GM23338 (cell line): ENCODE data around the gene PTPRB. TPM values are rescaled to one million over a fixed set of nuclear protein-coding genes. Genes with fewer than 3 reads are reported as not detected.

ENCODE experiments used
- ATAC-seq: fragments of 200-7000 bp; cut with Tn5 transposase; 3 replicates; pipeline ENCODE4 v1.9.1; 2020
- DNase-seq: peaks from one replicate; pipeline ENCODE4 v3.0.0-alpha.2; 2015; ENCODE audit warnings: low spot score
- H2AFZ ChIP-seq: fragments of 200-600 bp; sonication (generic); 2 replicates; pipeline ENCODE4 v1.8.0; 2016; ENCODE audit warnings: antibody characterized with exemption, mild to moderate bottlenecking, moderate library complexity
- H3F3A ChIP-seq: fragments of 200-600 bp; sonication (generic); replicated peaks from 2 replicates; pipeline ENCODE4 v1.8.0; 2017; ENCODE audit warnings: antibody characterized with exemption, mixed run types, low read depth
- H3K27ac ChIP-seq: fragments of 200-600 bp; sonication (generic); 2 replicates; pipeline ENCODE4 v1.6.1; 2016; ENCODE audit warnings: low read depth
- H3K27me3 ChIP-seq: fragments of 200-600 bp; sonication (generic); 2 replicates; pipeline ENCODE4 v1.8.0; 2016; ENCODE audit warnings: mild to moderate bottlenecking, mixed run types, moderate library complexity; ENCODE audit not compliant: insufficient read depth
- H3K36me3 ChIP-seq: fragments of 200-600 bp; sonication (generic); 2 replicates; pipeline ENCODE4 v1.8.0; 2016; ENCODE audit warnings: mild to moderate bottlenecking; ENCODE audit not compliant: insufficient read depth
- H3K4me1 ChIP-seq: fragments of 200-600 bp; sonication (generic); 2 replicates; pipeline ENCODE4 v1.8.0; 2016; ENCODE audit warnings: mild to moderate bottlenecking, moderate library complexity; ENCODE audit not compliant: insufficient read depth
- H3K4me2 ChIP-seq: fragments of 200-600 bp; sonication (generic); 2 replicates; pipeline ENCODE4 v1.7.1; 2017; ENCODE audit warnings: mixed run types
- H3K4me3 ChIP-seq: fragments of 200-600 bp; sonication (generic); 2 replicates; pipeline ENCODE4 v1.6.1; 2016; ENCODE audit warnings: mixed run types
- H3K79me2 ChIP-seq: fragments of 200-600 bp; sonication (generic); replicated peaks from 2 replicates; pipeline ENCODE4 v1.8.0; 2017; ENCODE audit warnings: mild to moderate bottlenecking; ENCODE audit not compliant: insufficient read depth
- H3K9me2 ChIP-seq: fragments of 200-600 bp; sonication (generic); 2 replicates; pipeline ENCODE4 v1.8.0; 2017; ENCODE audit not compliant: insufficient read depth
- H4K20me1 ChIP-seq: fragments of 200-600 bp; sonication (generic); replicated peaks from 2 replicates; pipeline ENCODE4 v1.8.0; 2017; ENCODE audit warnings: mild to moderate bottlenecking; ENCODE audit not compliant: insufficient read depth
- H3K27ac Mint-ChIP-seq: 2 replicates; pipeline ENCODE4 v1.8.0; 2020; ENCODE audit warnings: inconsistent platforms, mild to moderate bottlenecking, moderate library complexity, mixed read lengths
- H3K27me3 Mint-ChIP-seq: 3 replicates; pipeline ENCODE4 v1.8.0; 2022; ENCODE audit warnings: low read depth, mild to moderate bottlenecking, moderate library complexity, mixed read lengths, inconsistent platforms; ENCODE audit not compliant: insufficient read depth, poor library complexity
- H3K36me3 Mint-ChIP-seq: 3 replicates; pipeline ENCODE4 v1.8.0; 2021; ENCODE audit warnings: low read depth, mild to moderate bottlenecking, inconsistent platforms, moderate library complexity, mixed read lengths
- H3K4me1 Mint-ChIP-seq: 3 replicates; pipeline ENCODE4 v1.8.0; 2020; ENCODE audit warnings: mild to moderate bottlenecking, inconsistent platforms, mixed read lengths
- H3K4me3 Mint-ChIP-seq: 3 replicates; pipeline ENCODE4 v1.8.0; 2021; ENCODE audit warnings: moderate library complexity, mild to moderate bottlenecking, inconsistent platforms, mixed read lengths
- H3K9me3 Mint-ChIP-seq: 3 replicates; pipeline ENCODE4 v1.8.0; 2020; ENCODE audit warnings: moderate library complexity, mild to moderate bottlenecking, inconsistent platforms, mixed read lengths
- CREB1 ChIP-seq: fragments of 250-450 bp; sonication (Bioruptor Pico); IDR thresholded peaks from 2 replicates; pipeline ENCODE4 v1.5.0; 2020; ENCODE audit warnings: low read depth, mild to moderate bottlenecking, moderate library complexity
- EZH2 ChIP-seq: fragments of 200-600 bp; sonication (generic); IDR thresholded peaks from one replicate; pipeline ENCODE4 v1.8.0; 2017; ENCODE audit warnings: antibody characterized with exemption, mild to moderate bottlenecking, low read depth; ENCODE audit not compliant: unreplicated experiment
- EZH2phosphoT487 ChIP-seq: fragments of 200-600 bp; sonication (generic); IDR thresholded peaks from one replicate; pipeline ENCODE4 v1.8.1; 2018; ENCODE audit warnings: antibody characterized with exemption; ENCODE audit not compliant: unreplicated experiment
- JUNB ChIP-seq: IDR thresholded peaks from one replicate; pipeline ENCODE4 v1.6.1; 2016; ENCODE audit warnings: antibody characterized with exemption; ENCODE audit not compliant: unreplicated experiment
- NANOG ChIP-seq: IDR thresholded peaks from 2 replicates; pipeline ENCODE4 v1.6.1; 2016; ENCODE audit warnings: antibody characterized with exemption, borderline replicate concordance
- POLR2AphosphoS5 ChIP-seq: IDR thresholded peaks from 2 replicates; pipeline ENCODE4 v1.6.1; 2016; ENCODE audit warnings: antibody characterized with exemption, low read depth
- STAT1 ChIP-seq: IDR thresholded peaks from one replicate; pipeline ENCODE4 v1.6.1; 2016; ENCODE audit warnings: antibody characterized with exemption; ENCODE audit not compliant: unreplicated experiment
- ZNF114 ChIP-seq: fragments of 250-450 bp; sonication (Bioruptor Pico); IDR thresholded peaks from 2 replicates; pipeline ENCODE4 v1.5.0; 2020; ENCODE audit warnings: mild to moderate bottlenecking, moderate library complexity
- ZNF331 ChIP-seq: fragments of 250-450 bp; sonication (Bioruptor Pico); IDR thresholded peaks from 2 replicates; pipeline ENCODE4 v1.5.0; 2020; ENCODE audit warnings: low read depth, mild to moderate bottlenecking, moderate library complexity
- polyA plus RNA-seq: library from polyadenylated mRNA; unstranded; fragments of >200 nt; fragmentation: Nextera tagmentation; extraction: Ambion mirVana; gene quantifications from 2 replicates; pipeline ENCODE4 v1.2.1, GENCODE V29; 2016
- total RNA-seq: library from RNA; depleted of rRNA; stranded (reverse); fragments of >200 nt; shearing (Covaris generic); gene quantifications from 2 replicates; pipeline ENCODE4 v1.2.3, GENCODE V29; 2014
- TF ChIP-seq, protein P1 (sequence below): IDR thresholded peaks from one replicate; pipeline ENCODE4 v1.6.1; 2018; ENCODE audit warnings: antibody characterized with exemption; ENCODE audit not compliant: unreplicated experiment
- TF ChIP-seq, protein P2 (sequence below): IDR thresholded peaks from 2 replicates; pipeline ENCODE4 v1.6.1; 2016; ENCODE audit warnings: antibody characterized with exemption
- TF ChIP-seq, protein P3 (sequence below), 2 experiments: fragments of 200-600 bp in 1 of 2; sonication (generic) in 1 of 2; conservative IDR thresholded peaks; 2 replicates each; pipeline versions ENCODE4 v1.5.1 to v1.6.1; 2016 to 2017; ENCODE audit warnings: antibody characterized with exemption in 2 of 2, low read depth in 2 of 2, mild to moderate bottlenecking in 2 of 2, moderate library complexity in 1 of 2
- TF ChIP-seq, protein P4 (sequence below): fragments of 250-450 bp; sonication (Bioruptor Pico); IDR thresholded peaks from 2 replicates; pipeline ENCODE4 v1.5.0; 2020; ENCODE audit warnings: mild to moderate bottlenecking, moderate library complexity

PTPRB gene
- total and polyA plus RNA-seq, 2 experiments from 2014 or later, result 0.13 to 1.7 TPM

DNA sequence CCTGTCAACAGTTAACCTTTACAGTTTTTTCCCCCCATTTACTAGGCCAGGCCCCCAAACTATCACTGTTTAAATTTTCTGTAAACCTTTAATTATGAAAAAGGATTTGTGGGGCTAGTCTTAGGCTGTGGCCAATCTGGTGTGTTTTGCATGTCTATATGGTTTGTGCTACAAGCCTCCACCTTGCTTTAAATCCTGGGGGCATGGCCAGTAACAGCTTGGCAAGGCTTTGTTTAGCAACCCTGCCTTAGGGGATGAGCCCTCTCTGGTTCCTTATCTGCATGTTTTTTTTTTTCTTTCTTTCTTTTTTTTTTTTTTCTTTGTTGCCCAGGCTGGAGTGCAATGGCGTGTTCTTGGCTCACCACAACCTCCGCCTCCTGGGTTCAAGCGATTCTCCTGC lies 168.5 kb downstream of the PTPRB start:
- no peak overlapping the region for H3K4me3 Mint-ChIP-seq
- no peak for DNase-seq
- H3K9me3 Mint-ChIP-seq, result peaks cover 18% of the 10 kb centered on the region

More for the DNA sequence above, 168.5 kb downstream of the PTPRB start:
- Mint-ChIP-seq H3K27ac (no peak overlapping the region), H3K4me1 (no peaks in the 10 kb centered on the region), H3K36me3 (peaks cover 18% of the 10 kb centered on the region), H3K27me3 (peaks cover 2% of the 10 kb centered on the region)
- H3F3A ChIP-seq, result no peaks in the 10 kb centered on the region
- H4K20me1 ChIP-seq, result no peaks in the 10 kb centered on the region
- H2AFZ ChIP-seq, result peak overlapping the region; percentile 86; the same call in 1 of the 2 replicates
- H3K79me2 ChIP-seq, result no peaks in the 10 kb centered on the region
- ATAC-seq, result no peak
- TF ChIP-seq EZH2 (no peak), EZH2phosphoT487 (no peak), NANOG (no peak), CREB1 (CRISPR knock-in tag) (no peak), STAT1 (no peak), JUNB (no peak), ZNF114 (no peak), POLR2AphosphoS5 (no peak), ZNF331 (CRISPR knock-in tag) (no peak)
- TF ChIP-seq, protein P1, sequence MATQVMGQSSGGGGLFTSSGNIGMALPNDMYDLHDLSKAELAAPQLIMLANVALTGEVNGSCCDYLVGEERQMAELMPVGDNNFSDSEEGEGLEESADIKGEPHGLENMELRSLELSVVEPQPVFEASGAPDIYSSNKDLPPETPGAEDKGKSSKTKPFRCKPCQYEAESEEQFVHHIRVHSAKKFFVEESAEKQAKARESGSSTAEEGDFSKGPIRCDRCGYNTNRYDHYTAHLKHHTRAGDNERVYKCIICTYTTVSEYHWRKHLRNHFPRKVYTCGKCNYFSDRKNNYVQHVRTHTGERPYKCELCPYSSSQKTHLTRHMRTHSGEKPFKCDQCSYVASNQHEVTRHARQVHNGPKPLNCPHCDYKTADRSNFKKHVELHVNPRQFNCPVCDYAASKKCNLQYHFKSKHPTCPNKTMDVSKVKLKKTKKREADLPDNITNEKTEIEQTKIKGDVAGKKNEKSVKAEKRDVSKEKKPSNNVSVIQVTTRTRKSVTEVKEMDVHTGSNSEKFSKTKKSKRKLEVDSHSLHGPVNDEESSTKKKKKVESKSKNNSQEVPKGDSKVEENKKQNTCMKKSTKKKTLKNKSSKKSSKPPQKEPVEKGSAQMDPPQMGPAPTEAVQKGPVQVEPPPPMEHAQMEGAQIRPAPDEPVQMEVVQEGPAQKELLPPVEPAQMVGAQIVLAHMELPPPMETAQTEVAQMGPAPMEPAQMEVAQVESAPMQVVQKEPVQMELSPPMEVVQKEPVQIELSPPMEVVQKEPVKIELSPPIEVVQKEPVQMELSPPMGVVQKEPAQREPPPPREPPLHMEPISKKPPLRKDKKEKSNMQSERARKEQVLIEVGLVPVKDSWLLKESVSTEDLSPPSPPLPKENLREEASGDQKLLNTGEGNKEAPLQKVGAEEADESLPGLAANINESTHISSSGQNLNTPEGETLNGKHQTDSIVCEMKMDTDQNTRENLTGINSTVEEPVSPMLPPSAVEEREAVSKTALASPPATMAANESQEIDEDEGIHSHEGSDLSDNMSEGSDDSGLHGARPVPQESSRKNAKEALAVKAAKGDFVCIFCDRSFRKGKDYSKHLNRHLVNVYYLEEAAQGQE, result no peak
- TF ChIP-seq, protein P2, sequence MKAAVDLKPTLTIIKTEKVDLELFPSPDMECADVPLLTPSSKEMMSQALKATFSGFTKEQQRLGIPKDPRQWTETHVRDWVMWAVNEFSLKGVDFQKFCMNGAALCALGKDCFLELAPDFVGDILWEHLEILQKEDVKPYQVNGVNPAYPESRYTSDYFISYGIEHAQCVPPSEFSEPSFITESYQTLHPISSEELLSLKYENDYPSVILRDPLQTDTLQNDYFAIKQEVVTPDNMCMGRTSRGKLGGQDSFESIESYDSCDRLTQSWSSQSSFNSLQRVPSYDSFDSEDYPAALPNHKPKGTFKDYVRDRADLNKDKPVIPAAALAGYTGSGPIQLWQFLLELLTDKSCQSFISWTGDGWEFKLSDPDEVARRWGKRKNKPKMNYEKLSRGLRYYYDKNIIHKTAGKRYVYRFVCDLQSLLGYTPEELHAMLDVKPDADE, result no peak
- TF ChIP-seq, protein P3, sequence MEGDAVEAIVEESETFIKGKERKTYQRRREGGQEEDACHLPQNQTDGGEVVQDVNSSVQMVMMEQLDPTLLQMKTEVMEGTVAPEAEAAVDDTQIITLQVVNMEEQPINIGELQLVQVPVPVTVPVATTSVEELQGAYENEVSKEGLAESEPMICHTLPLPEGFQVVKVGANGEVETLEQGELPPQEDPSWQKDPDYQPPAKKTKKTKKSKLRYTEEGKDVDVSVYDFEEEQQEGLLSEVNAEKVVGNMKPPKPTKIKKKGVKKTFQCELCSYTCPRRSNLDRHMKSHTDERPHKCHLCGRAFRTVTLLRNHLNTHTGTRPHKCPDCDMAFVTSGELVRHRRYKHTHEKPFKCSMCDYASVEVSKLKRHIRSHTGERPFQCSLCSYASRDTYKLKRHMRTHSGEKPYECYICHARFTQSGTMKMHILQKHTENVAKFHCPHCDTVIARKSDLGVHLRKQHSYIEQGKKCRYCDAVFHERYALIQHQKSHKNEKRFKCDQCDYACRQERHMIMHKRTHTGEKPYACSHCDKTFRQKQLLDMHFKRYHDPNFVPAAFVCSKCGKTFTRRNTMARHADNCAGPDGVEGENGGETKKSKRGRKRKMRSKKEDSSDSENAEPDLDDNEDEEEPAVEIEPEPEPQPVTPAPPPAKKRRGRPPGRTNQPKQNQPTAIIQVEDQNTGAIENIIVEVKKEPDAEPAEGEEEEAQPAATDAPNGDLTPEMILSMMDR (conservative IDR thresholded peaks at IDR 0.05; ENCODE audit: low read depth in 2 of 2), result no peak
- TF ChIP-seq, protein P4, sequence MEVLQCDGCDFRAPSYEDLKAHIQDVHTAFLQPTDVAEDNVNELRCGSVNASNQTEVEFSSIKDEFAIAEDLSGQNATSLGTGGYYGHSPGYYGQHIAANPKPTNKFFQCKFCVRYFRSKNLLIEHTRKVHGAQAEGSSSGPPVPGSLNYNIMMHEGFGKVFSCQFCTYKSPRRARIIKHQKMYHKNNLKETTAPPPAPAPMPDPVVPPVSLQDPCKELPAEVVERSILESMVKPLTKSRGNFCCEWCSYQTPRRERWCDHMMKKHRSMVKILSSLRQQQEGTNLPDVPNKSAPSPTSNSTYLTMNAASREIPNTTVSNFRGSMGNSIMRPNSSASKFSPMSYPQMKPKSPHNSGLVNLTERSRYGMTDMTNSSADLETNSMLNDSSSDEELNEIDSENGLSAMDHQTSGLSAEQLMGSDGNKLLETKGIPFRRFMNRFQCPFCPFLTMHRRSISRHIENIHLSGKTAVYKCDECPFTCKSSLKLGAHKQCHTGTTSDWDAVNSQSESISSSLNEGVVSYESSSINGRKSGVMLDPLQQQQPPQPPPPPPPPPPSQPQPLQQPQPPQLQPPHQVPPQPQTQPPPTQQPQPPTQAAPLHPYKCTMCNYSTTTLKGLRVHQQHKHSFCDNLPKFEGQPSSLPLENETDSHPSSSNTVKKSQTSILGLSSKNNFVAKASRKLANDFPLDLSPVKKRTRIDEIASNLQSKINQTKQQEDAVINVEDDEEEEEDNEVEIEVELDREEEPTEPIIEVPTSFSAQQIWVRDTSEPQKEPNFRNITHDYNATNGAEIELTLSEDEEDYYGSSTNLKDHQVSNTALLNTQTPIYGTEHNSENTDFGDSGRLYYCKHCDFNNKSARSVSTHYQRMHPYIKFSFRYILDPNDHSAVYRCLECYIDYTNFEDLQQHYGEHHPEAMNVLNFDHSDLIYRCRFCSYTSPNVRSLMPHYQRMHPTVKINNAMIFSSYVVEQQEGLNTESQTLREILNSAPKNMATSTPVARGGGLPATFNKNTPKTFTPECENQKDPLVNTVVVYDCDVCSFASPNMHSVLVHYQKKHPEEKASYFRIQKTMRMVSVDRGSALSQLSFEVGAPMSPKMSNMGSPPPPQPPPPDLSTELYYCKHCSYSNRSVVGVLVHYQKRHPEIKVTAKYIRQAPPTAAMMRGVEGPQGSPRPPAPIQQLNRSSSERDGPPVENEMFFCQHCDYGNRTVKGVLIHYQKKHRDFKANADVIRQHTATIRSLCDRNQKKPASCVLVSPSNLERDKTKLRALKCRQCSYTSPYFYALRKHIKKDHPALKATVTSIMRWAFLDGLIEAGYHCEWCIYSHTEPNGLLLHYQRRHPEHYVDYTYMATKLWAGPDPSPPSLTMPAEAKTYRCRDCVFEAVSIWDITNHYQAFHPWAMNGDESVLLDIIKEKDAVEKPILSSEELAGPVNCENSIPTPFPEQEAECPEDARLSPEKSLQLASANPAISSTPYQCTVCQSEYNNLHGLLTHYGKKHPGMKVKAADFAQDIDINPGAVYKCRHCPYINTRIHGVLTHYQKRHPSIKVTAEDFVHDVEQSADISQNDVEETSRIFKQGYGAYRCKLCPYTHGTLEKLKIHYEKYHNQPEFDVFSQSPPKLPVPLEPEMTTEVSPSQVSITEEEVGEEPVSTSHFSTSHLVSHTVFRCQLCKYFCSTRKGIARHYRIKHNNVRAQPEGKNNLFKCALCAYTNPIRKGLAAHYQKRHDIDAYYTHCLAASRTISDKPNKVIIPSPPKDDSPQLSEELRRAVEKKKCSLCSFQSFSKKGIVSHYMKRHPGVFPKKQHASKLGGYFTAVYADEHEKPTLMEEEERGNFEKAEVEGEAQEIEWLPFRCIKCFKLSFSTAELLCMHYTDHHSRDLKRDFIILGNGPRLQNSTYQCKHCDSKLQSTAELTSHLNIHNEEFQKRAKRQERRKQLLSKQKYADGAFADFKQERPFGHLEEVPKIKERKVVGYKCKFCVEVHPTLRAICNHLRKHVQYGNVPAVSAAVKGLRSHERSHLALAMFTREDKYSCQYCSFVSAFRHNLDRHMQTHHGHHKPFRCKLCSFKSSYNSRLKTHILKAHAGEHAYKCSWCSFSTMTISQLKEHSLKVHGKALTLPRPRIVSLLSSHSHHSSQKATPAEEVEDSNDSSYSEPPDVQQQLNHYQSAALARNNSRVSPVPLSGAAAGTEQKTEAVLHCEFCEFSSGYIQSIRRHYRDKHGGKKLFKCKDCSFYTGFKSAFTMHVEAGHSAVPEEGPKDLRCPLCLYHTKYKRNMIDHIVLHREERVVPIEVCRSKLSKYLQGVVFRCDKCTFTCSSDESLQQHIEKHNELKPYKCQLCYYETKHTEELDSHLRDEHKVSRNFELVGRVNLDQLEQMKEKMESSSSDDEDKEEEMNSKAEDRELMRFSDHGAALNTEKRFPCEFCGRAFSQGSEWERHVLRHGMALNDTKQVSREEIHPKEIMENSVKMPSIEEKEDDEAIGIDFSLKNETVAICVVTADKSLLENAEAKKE, result no peak
- peaks cover 3% of the 10 kb centered on the region; the same call in 1 of the 2 replicates for H3K36me3 ChIP-seq
- H3K27me3 ChIP-seq, result no peaks in the 10 kb centered on the region
- H3K4me2 ChIP-seq, result no peak overlapping the region
- no peak overlapping the region for H3K4me3 ChIP-seq
- H3K9me2 ChIP-seq, result peaks cover 5% of the 10 kb centered on the region; the same call in 1 of the 2 replicates
- no peaks in the 10 kb centered on the region for H3K4me1 ChIP-seq
- H3K27ac ChIP-seq, result no peak overlapping the region
